HUES48 (cell line): ENCODE measurements around the gene BCL2L2.
"Not testable (repeated sequence)": the region's sequence is repeated elsewhere in the genome, so short reads cannot be mapped to it uniquely, and the experiment has no call there.

Source experiments
- H3K27ac ChIP-seq: one replicate; pipeline ENCODE4 v1.7.0; 2013; ENCODE audit warnings: low read depth, low read length, inconsistent platforms
- H3K27me3 ChIP-seq: 2 replicates; pipeline ENCODE4 v1.6.1; 2013; ENCODE audit warnings: mild to moderate bottlenecking, low read length; ENCODE audit not compliant: control insufficient read depth, insufficient read depth
- H3K36me3 ChIP-seq: 2 replicates; pipeline ENCODE4 v1.6.1; 2013; ENCODE audit warnings: low read length; ENCODE audit not compliant: control insufficient read depth, insufficient read depth
- H3K4me1 ChIP-seq: 2 replicates; pipeline ENCODE4 v1.6.1; 2013; ENCODE audit warnings: mild to moderate bottlenecking, low read length; ENCODE audit not compliant: control insufficient read depth, insufficient read depth
- H3K4me3 ChIP-seq: 2 replicates; pipeline ENCODE4 v1.5.1; 2013; ENCODE audit warnings: mild to moderate bottlenecking, low read depth, low read length
- H3K9ac ChIP-seq: 2 replicates; pipeline ENCODE4 v1.6.1; 2013; ENCODE audit warnings: mild to moderate bottlenecking, low read depth, low read length, moderate library complexity
- H3K9me3 ChIP-seq: 2 replicates; pipeline ENCODE4 v1.6.1; 2013; ENCODE audit warnings: low read length; ENCODE audit not compliant: control insufficient read depth, insufficient read depth

The BCL2L2 gene

GRCh38 chr14:23319746-23320583, 13.3 kb downstream of the BCL2L2 start:
- Histone ChIP-seq H3K27me3 (no peaks in the 10 kb centered on the region), H3K9ac (peak overlapping the region; percentile 62), H3K4me3 (peak overlapping the region; percentile 61), H3K4me1 (peaks cover 17% of the 10 kb centered on the region; the same call in 1 of the 2 replicates), H3K36me3 (peaks cover 24% of the 10 kb centered on the region), H3K9me3 (no peaks in the 10 kb centered on the region), H3K27ac (peak overlapping the region; percentile 93)

- Histone ChIP-seq H3K27me3 (no peaks in the 10 kb centered on the region), H3K4me1 (peaks cover 17% of the 10 kb centered on the region; the same call in 1 of the 2 replicates), H3K9ac (peak within 1 kb of the TSS; percentile 94), H3K9me3 (no peaks in the 10 kb centered on the region), H3K4me3 (peak within 1 kb of the TSS; percentile 98), H3K27ac (peak within 1 kb of the TSS; percentile 95), H3K36me3 (peaks cover 29% of the 10 kb centered on the region)
These were observed 14.2 kb downstream of the BCL2L2 start, which contains the start of gene PABPN1 for GRCh38 chr14:23320584-23321571. PABPN1 (plus strand) TSS chr14:23321457; CDS start chr14:23321470, 13 bp downstream.

DNA sequence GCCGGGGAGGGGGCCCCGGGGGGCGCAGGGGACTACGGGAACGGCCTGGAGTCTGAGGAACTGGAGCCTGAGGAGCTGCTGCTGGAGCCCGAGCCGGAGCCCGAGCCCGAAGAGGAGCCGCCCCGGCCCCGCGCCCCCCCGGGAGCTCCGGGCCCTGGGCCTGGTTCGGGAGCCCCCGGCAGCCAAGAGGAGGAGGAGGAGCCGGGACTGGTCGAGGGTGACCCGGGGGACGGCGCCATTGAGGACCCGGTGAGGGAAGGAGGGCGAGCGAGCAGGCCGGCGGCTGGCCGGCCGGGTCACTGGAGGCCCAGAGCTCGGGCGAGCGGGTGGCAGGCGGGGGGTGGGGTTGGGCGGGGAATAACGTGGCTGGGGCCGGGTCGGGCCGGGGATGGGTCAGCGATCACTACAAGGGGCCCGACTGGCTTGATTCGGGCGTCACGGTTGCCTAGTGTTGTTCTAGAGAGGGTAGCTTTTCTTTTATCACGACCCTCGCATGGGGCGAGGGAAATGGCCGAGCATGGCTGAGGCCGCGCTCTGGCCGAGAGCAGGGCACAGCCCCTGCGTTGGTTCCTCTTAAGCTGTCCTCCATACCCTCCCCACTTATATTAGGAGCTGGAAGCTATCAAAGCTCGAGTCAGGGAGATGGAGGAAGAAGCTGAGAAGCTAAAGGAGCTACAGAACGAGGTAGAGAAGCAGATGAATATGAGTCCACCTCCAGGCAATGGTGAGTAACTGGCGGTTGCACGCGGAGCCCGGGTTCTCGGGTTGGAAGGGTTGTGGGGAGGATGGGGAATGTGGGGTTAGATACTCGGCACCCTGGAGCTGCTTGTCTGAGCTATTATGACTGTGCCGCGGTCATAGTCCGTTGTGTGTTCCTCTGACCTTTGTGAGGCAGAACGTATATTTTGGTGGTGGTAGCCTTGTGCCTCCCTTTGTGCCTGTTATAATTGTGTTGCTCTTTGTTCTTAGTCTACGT, 15.2 kb downstream of the BCL2L2 start:
- H3K4me1 ChIP-seq: peaks cover 17% of the 10 kb centered on the region; the same call in 1 of the 2 replicates
- H3K27ac ChIP-seq: peak overlapping the region; percentile 95
- H3K4me3 ChIP-seq: peak overlapping the region; percentile 98
- H3K9ac ChIP-seq: peak overlapping the region; percentile 94
- H3K36me3 ChIP-seq: peaks cover 29% of the 10 kb centered on the region
- H3K27me3 ChIP-seq: no peaks in the 10 kb centered on the region
- no peaks in the 10 kb centered on the region for H3K9me3 ChIP-seq

DNA sequence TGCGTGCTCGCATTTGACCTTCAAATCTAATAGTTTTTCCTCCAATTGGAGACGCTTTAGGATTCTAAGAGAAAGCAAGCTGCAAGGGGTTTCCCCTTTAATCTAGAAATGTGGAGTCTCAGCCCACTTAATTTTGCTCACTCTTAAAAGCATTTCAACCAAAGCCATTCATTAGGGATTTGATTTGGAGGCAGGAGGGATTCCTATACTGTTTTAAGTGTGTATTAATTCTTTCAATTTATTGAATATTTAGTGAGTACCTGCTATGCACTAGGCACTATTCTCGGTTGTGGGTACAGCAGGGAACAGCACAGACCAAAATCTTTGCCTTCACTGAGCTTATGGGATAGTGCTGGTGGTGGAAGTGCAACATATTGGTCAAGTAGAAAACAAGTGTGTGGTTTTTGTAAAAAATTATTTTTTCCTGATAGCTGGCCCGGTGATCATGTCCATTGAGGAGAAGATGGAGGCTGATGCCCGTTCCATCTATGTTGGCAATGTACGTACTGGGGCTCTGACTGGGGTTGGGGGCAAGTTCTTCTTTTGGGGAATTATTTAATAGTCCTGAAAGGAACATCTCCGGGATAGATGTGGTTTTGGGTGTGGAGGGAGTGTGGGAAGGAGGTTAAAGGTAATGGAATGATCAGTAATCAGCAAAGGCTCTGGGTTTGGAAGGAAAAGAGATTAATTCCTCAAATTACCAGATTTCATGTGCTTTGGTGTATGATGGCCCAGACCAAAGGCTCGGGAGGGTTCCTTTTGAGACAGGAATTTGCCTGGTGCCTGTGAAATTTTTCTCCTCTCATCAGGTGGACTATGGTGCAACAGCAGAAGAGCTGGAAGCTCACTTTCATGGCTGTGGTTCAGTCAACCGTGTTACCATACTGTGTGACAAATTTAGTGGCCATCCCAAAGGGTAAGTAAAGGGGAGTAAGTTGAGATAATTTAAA, 16.2 kb downstream of the BCL2L2 start:
- Histone ChIP-seq H3K9me3 (no peaks in the 10 kb centered on the region), H3K27me3 (no peaks in the 10 kb centered on the region), H3K36me3 (peaks cover 29% of the 10 kb centered on the region), H3K4me1 (peaks cover 17% of the 10 kb centered on the region; the same call in 1 of the 2 replicates), H3K27ac (peak overlapping the region; percentile 95), H3K9ac (peak overlapping the region; percentile 94), H3K4me3 (peak overlapping the region; percentile 98)

DNA sequence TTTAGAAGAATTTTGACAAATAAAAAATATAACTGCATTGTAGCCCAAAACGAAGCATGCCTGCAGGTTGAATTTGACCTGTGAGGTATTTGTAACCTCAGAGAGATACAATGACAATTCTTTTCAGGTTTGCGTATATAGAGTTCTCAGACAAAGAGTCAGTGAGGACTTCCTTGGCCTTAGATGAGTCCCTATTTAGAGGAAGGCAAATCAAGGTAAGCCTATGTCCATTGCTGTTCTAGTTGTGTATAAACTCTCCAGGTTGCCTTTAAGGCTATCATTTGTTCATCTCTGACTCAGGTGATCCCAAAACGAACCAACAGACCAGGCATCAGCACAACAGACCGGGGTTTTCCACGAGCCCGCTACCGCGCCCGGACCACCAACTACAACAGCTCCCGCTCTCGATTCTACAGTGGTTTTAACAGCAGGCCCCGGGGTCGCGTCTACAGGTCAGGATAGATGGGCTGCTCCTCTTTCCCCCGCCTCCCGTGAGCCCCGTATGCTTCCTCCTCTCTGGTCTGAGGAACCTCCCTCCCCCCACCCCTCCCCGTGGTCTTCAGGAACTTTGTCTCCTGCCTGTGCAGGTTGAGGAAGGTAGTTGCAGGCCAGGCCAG, 17.3 kb downstream of the BCL2L2 start:
- H3K36me3 ChIP-seq: peaks cover 29% of the 10 kb centered on the region
- H3K9ac ChIP-seq: no peak overlapping the region
- no peak overlapping the region for H3K4me3 ChIP-seq
- no peaks in the 10 kb centered on the region for H3K9me3 ChIP-seq
- no peaks in the 10 kb centered on the region for H3K27me3 ChIP-seq
- H3K4me1 ChIP-seq: peaks cover 17% of the 10 kb centered on the region; the same call in 1 of the 2 replicates
- no peak overlapping the region for H3K27ac ChIP-seq

GRCh38 chr14:23324455-23324846, 17.8 kb downstream of the BCL2L2 start:
- Histone ChIP-seq H3K9me3 (no peaks in the 10 kb centered on the region), H3K36me3 (peaks cover 29% of the 10 kb centered on the region), H3K27me3 (no peaks in the 10 kb centered on the region), H3K4me1 (peaks cover 17% of the 10 kb centered on the region; the same call in 1 of the 2 replicates), H3K9ac (no peak overlapping the region), H3K27ac (no peak overlapping the region), H3K4me3 (no peak overlapping the region)

DNA sequence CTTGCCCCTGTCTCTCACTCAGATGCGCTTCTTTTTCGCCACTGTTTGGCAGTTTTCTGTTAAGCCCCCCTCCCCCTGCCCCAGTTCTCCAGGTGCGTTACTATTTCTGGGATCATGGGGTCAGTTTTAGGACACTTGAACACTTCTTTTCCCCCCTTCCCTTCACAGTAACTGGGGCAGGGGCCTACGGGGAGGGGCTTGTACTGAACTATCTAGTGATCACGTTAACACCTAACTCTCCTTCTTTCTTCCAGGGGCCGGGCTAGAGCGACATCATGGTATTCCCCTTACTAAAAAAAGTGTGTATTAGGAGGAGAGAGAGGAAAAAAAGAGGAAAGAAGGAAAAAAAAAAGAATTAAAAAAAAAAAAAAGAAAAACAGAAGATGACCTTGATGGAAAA, 18.4 kb downstream of the BCL2L2 start:
- Histone ChIP-seq H3K4me1 (peaks cover 15% of the 10 kb centered on the region; the same call in 1 of the 2 replicates), H3K27ac (no peak overlapping the region), H3K9ac (no peak overlapping the region), H3K27me3 (no peaks in the 10 kb centered on the region), H3K9me3 (no peaks in the 10 kb centered on the region), H3K36me3 (peaks cover 29% of the 10 kb centered on the region), H3K4me3 (no peak overlapping the region)

GRCh38 chr14:23325746-23326145, 19.1 kb downstream of the BCL2L2 start:
- not testable (repeated sequence) for H3K9me3 ChIP-seq, H3K4me3 ChIP-seq, H3K27ac ChIP-seq, H3K27me3 ChIP-seq, H3K4me1 ChIP-seq, H3K9ac ChIP-seq
- H3K36me3 ChIP-seq: peaks cover 29% of the 10 kb centered on the region
